ENCODE results near the gene HIRIP3.
"Not testable (repeated sequence)": the region's sequence is repeated elsewhere in the genome, so short reads cannot be mapped to it uniquely, and the experiment has no call there.

Gene HIRIP3

GRCh38 chr16:30025156-30025555, 29.7 kb upstream of the HIRIP3 start:
- H3K27ac ChIP-seq = no peak overlapping the region
- TF ChIP-seq CTCF (IDR thresholded peaks at IDR 0.05) = no peak
- DNase-seq (ENCODE audit: low spot score) = no peak
- H3K4me3 ChIP-seq = no peak overlapping the region

GRCh38 chr16:30024451-30024850, 29.0 kb upstream of the HIRIP3 start:
- H3K27ac ChIP-seq = no peak overlapping the region
- no peak overlapping the region for H3K4me3 ChIP-seq
- no peak for DNase-seq (ENCODE audit: low spot score)
- no peak for TF ChIP-seq CTCF (IDR thresholded peaks at IDR 0.05)

GRCh38 chr16:30023586-30023985, 28.2 kb upstream of the HIRIP3 start:
- Histone ChIP-seq H3K4me3 (no peak overlapping the region), H3K27ac (no peak overlapping the region)
- DNase-seq (ENCODE audit: low spot score) = no peak
- TF ChIP-seq CTCF (IDR thresholded peaks at IDR 0.05) = no peak

- TF ChIP-seq CTCF (IDR thresholded peaks at IDR 0.05) = no peak
- H3K4me3 ChIP-seq = no peak within 1 kb of the TSS
- no peak within 1 kb of the TSS for H3K27ac ChIP-seq
- no peak for DNase-seq (ENCODE audit: low spot score)
Observed at GRCh38 chr16:30022887-30023286, 27.5 kb upstream of the HIRIP3 start, which contains the start of gene C16orf92. Gene C16orf92, plus strand, starts transcription at chr16:30023198. Its CDS starts 143 bp downstream, at chr16:30023341.

- no peak overlapping the region for H3K4me3 ChIP-seq
- no peak for DNase-seq (ENCODE audit: low spot score)
- no peak overlapping the region for H3K27ac ChIP-seq
- TF ChIP-seq CTCF (IDR thresholded peaks at IDR 0.05) = no peak
Observed at GRCh38 chr16:30018731-30019158, 23.3 kb upstream of the HIRIP3 start.

GRCh38 chr16:30017937-30018336, 22.5 kb upstream of the HIRIP3 start:
- H3K27ac ChIP-seq; DNase-seq (ENCODE audit: low spot score): not testable (repeated sequence)

GRCh38 chr16:30017277-30017656, 21.9 kb upstream of the HIRIP3 start:
- Histone ChIP-seq H3K4me3 (no peak overlapping the region), H3K27ac (no peak overlapping the region)
- no peak for TF ChIP-seq CTCF (IDR thresholded peaks at IDR 0.05)

More at GRCh38 chr16:30017937-30018336, 22.5 kb upstream of the HIRIP3 start:
- H3K4me3 ChIP-seq = not testable (repeated sequence)

More at GRCh38 chr16:30017277-30017656, 21.9 kb upstream of the HIRIP3 start:
- DNase-seq (ENCODE audit: low spot score) = no peak
